ENCODE results near the gene FLT3. TPM values are rescaled to one million over a fixed set of nuclear protein-coding genes. Genes with fewer than 3 reads are reported as not detected.
"Not testable (repeated sequence)": the region's sequence is repeated elsewhere in the genome, so short reads cannot be mapped to it uniquely, and the experiment has no call there.

Gene FLT3
- total RNA-seq, 1 donor from 2014 or later = 0.91 TPM

DNA sequence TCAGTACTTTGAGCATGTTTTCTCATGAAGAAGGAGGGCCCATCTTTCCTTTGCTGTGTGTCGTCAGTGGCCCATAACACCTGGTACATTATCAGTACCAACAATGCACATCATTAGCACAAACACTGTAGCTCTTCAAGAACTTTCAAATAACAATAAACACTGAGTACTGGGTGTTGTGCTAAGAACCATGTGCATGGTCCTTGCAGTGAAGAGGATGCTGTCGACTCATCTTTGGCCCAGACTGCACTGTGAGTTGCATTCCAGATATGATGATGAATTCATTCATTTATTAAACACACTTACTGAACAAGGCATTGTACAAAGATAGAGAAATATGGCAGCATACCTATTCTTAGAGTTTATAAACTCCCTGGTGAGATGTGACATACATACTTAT lies 55.8 kb downstream of the FLT3 start:
- DNase-seq (ENCODE audit: low spot score) = no peak

DNA sequence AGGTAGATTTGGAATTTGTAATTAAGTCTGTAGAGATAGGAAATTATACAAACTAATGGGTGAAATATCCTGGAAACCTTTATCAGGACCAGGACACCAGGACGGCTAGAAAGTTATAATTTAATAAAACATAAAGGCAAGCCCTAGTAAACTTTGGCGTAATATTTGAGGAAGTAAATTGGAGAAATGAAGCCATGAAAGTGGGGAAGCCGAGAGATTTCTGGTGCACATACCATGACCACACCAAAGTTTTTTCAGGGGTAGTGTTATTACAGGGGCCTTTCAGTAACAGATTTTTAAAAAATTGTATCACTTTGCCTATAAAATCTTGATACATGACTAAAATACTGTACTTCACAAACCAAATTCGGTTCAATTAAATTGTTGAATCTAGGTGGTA lies 57.2 kb downstream of the FLT3 start:
- DNase-seq (ENCODE audit: low spot score) = no peak

DNA sequence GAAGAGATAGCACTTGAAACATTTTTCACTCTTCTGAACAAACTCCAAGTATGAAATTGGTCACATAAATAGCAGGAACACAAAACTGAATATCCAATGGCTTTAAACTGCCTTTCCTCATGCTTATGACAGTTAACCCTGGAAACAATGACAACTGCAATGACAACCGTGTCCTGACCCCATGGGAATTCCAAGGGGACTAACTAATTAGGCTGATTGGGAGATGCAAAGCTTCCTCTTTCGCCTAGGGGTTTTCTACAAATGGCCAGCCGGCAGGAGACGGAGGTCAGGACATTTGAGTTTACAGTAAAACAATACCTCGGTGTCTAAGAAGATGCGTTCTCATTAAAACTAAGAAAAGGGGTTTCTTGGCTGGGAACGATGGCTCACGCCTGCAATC lies 58.9 kb downstream of the FLT3 start:
- DNase-seq (ENCODE audit: low spot score) = no peak

DNA sequence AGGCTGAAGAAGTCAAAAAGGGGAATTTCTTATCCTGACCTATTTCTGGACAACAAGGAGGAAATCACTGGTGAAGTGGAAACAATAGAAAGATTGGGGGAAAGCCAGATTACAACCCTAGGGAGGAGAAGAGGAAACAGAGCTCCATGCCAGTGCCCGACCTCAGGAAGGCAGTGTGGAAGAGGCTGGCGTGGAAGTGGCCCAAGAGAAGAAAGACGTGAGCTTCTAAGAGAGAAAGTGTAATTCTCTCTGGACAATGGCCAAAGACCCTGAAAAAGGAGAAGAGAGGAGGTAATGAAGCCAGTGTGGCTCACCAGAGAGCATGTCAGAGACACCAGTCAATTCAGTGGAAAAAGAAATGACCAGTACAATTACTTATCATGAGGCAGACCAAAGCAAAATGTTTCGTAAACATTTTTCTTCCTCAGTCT lies 59.3 kb downstream of the FLT3 start:
- DNase-seq (ENCODE audit: low spot score) = no peak

GRCh38 chr13:28037399-28037798 lies 63.0 kb downstream of the FLT3 start:
- no peak for DNase-seq (ENCODE audit: low spot score)

- DNase-seq (ENCODE audit: low spot score) = no peak
Observed at GRCh38 chr13:28035146-28035782, 65.1 kb downstream of the FLT3 start.

- DNase-seq (ENCODE audit: low spot score) = no peak
Observed at GRCh38 chr13:28033894-28034655, 66.3 kb downstream of the FLT3 start.

DNA sequence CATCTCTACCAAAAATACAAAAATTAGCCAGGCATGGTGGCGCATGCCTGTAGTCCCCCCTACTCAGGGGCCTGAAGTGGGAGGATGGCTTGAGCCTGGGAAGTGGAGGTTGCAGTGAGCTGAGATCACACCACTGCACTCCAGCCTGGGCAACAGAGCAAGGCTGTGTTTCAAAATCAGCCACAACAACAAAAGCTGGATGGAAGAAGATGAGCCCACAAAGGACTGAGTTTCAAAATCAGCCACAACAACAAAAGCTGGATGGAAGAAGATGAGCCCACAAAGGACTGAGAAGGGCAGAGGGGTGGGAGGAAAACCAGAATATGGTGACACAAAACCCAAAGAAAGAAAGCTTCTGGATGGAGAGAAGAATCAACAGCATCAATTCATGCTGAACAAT lies 67.9 kb downstream of the FLT3 start:
- DNase-seq (ENCODE audit: low spot score) = not testable (repeated sequence)

- no peak for DNase-seq (ENCODE audit: low spot score)
Observed at GRCh38 chr13:28031896-28032288, 68.5 kb downstream of the FLT3 start.

DNA sequence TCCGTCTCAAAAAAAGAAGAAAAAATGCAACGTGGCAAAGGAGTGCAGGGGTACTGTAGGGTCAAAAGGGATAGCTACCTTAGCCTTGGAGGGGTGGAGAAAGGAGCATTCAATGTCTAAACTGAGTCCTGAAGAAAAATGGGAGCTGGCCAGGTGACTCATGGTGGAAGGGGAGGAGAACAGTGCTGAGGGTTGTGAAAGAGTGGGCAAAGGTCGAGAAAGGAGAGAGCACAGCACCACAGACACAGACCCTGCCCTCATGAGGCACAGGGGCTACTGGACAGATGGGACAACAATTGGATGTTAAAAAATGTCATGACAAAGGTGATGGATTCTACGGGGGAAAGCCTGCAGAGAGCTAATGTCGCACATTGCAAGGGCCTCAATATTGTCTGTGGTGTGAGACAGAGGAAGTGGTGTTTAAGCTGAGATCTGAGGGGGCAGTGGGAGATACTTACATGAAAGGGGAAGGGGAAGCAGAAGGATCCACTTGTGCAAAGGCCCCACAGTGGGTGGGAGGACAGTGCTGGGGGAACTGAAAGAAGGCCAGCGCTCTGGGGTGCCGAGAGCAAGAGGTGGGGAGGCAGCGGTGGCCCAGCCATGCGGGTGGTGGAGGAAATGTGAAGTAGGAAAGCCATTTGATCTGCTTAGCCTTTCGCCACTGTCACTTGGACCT lies 69.0 kb downstream of the FLT3 start:
- peak; percentile 45 for DNase-seq (ENCODE audit: low spot score)

GRCh38 chr13:28027607-28028364 lies 72.6 kb downstream of the FLT3 start:
- DNase-seq (ENCODE audit: low spot score) = no peak

GRCh38 chr13:28027071-28027470 lies 73.3 kb downstream of the FLT3 start:
- no peak for DNase-seq (ENCODE audit: low spot score)

DNA sequence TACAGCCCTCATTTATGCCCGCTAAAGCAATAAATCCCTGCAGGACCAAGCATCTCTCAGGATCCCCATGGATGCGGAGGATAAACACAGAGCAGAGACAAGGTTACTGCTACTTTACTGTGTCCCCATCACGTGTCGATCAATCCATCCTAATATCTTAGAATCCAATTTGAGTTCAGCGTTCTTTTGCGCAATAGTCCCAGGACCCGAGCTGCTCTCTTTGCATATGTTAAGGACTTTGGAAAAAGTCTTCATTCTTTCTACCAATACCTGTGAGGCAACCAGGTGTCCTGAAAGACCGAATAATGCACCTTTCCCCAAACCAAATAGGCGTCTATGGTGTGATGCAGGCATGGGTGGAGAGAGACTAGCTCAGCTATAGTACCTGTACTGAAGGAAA lies 73.9 kb downstream of the FLT3 start:
- no peak for DNase-seq (ENCODE audit: low spot score)

DNA sequence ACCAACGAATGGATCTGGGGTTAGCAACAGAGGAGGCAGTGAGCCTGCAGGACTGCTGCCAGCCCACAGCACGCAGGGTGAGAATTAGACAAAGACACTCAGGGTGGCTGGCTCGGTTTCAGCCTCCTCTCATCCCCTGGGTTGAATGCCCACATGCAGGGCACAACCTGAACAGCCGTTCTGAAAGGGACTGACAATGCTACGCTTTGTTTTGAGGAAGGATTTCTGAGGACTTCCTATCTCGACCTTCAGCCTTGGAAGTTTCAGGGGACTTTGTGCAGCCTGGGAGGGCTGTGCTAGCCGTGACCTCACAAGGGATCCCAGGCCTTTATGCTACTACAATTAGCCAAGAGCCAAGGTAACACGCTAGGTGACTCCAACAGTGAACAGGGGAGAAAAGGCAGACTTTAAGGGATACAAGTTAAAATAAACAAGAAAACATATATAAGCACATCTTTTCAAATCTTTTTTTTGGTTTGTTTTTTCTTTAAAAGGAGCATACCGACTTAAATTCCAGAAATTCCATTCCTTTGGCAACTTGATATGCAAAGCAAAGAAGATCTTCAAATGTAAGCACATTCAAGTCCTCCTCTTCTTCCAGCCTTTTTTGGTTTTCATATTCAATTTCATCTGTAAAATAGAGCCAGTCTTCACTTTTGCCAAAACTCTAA lies 77.4 kb downstream of the FLT3 start:
- DNase-seq (ENCODE audit: low spot score) = no peak

DNA sequence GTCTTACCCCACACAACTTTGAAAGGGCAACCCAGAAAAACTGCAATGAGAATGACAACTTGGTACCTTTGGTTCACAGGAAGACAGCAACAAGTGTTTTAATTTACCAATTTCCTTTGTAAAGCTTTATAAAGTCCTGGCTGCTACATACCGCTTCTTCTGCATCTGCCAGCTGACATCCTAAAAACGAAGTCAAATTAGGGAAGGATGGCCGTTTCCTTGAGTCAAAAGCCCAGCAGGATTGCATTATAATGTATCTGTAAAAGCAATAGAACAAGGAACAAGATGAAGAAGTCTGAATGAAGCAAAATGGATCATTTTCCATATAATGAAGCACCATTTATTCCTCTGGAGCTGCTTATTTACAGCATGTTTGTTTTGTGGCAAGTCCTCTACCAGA lies 86.1 kb downstream of the FLT3 start:
- no peak for DNase-seq (ENCODE audit: low spot score)

DNA sequence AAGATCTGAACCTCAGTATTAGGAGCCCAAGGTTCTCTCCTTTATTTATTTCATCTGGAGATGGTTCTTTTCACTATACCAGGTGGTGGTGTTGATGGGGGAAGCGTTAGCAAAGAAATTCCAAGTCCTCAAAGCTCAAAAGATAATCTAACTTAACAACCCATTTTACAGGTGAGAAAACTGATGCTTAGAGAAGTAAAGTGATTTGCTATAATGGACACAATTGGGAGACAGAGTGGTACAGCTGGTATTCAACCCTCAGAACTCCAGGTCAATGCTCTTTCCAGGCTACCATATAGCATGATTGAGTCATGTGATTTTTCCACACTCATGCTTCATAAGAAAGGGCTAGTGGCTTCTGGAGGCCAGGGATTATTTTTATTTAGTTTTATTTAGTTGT lies 86.9 kb downstream of the FLT3 start:
- no peak for DNase-seq (ENCODE audit: low spot score)

DNA sequence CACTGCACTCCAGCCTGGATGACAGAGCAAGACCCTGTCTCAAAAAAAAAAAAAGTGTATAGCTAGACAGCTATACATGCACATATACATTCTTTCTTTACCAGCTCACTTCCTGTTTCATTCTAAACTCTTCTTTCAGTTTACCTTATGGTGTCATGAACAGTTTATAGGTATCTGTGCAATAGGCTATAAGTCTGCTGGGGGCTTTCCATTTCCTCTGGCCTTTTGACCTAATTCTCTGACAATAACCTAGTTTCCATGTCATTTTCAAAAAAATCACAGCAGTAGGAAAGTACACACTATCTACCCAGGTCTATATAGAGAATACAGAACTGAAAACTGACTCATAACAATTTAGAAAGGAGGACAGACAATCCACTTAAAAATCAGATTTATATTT lies 87.5 kb downstream of the FLT3 start:
- no peak for DNase-seq (ENCODE audit: low spot score)

DNA sequence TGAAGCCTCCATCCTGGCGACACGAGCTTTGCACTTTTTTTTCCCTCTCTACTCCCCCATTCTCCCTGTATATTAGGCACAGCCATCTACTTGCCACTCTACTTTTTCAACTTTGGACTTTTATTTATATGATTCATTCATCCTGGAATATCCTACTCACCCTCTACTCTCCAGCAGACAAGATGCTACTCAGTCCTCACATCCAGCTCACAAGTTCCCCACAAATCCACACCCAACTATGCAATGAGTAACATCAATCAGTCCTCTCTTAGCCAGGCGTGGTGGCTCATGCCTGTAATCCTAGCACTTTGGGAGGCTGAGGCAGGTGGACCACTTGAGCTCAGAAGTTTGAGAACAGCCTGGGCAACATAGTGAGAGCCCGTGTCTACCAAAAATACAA lies 88.0 kb downstream of the FLT3 start:
- DNase-seq (ENCODE audit: low spot score) = no peak

- DNase-seq (ENCODE audit: low spot score) = no peak
Observed at GRCh38 chr13:28010046-28010445, 90.3 kb downstream of the FLT3 start.

DNA sequence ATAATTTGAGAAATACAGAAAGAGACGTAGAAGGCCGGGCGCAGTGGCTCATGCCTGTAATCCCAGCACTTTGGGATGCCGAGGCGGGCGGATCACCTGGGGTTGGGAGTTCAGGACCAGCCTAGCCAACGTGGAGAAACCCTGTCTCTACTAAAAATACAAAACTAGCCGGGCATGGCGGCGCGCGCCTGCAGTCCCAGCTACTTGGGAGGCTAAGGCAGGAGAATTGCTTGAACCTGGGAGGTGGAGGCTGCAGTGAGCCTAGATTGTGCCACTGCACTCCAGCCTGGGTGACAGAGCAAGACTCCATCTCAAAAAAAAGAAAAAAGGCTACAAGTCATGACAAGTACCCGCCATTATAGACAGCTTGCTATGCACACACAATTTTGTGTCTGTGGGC lies 95.4 kb downstream of the FLT3 start:
- DNase-seq (ENCODE audit: low spot score) = not testable (repeated sequence)

- DNase-seq (ENCODE audit: low spot score) = no peak
Observed at GRCh38 chr13:28002886-28003698, 97.3 kb downstream of the FLT3 start.

Measured in ureter (tissue), 1 donor.